HepG2 (cell line): ENCODE results near the gene TAOK3. TPM values are rescaled to one million over a fixed set of nuclear protein-coding genes. Genes with fewer than 3 reads are reported as not detected.

Experiments
- CEBPB ChIP-seq: IDR thresholded peaks from 2 replicates; pipeline ENCODE4 v1.6.1; 2011; ENCODE audit warnings: low read depth, low read length, improper control_type of control experiment, borderline replicate concordance
- HIVEP1 ChIP-seq: sonication (generic); formaldehyde crosslinking; IDR thresholded peaks from 2 replicates; pipeline ENCODE4 v1.4.0; 2020; ENCODE audit warnings: mild to moderate bottlenecking, missing genetic modification reagents
- HNRNPK ChIP-seq: fragments of 200-400 bp; formaldehyde crosslinking; IDR thresholded peaks from 2 replicates; pipeline ENCODE4 v1.6.1; 2018; ENCODE audit warnings: low read length, low read depth, moderate library complexity, mild to moderate bottlenecking; ENCODE audit not compliant: poor library complexity, severe bottlenecking
- IKZF4 ChIP-seq: sonication (generic); formaldehyde crosslinking; IDR thresholded peaks from 2 replicates; pipeline ENCODE4 v1.5.1; 2020; ENCODE audit warnings: borderline replicate concordance, mild to moderate bottlenecking, low read depth, missing genetic modification reagents; ENCODE audit errors: not compliant biosample characterization
- MIER3 ChIP-seq: IDR thresholded peaks from 2 replicates; pipeline ENCODE4 v1.6.1; 2016; ENCODE audit warnings: missing compliant biosample characterization, borderline replicate concordance
- NCOA5 ChIP-seq: sonication (generic); formaldehyde crosslinking; IDR thresholded peaks from 2 replicates; pipeline ENCODE4 v1.4.0; 2020; ENCODE audit warnings: missing genetic modification reagents
- ONECUT2 ChIP-seq: sonication (generic); formaldehyde crosslinking; IDR thresholded peaks from 2 replicates; pipeline ENCODE4 v1.4.0; 2020; ENCODE audit warnings: missing genetic modification reagents
- SMC3 ChIP-seq: IDR thresholded peaks from 2 replicates; pipeline ENCODE4 v1.6.1; 2011; ENCODE audit warnings: low read length, improper control_type of control experiment
- SP1 ChIP-seq, 2 experiments: fragments of 450-650 bp in 1 of 2; sonication (generic) in 1 of 2; formaldehyde crosslinking in 1 of 2; IDR thresholded peaks; 2 replicates each; pipeline versions ENCODE4 v1.4.0 to v1.6.1; 2016 to 2020; ENCODE audit warnings: missing genetic modification reagents in 1 of 2
- ZBTB7B ChIP-seq: sonication (generic); formaldehyde crosslinking; IDR thresholded peaks from 2 replicates; pipeline ENCODE4 v1.4.0; 2020; ENCODE audit warnings: missing genetic modification reagents
- ZC3H4 ChIP-seq: sonication (generic); formaldehyde crosslinking; IDR thresholded peaks from 2 replicates; pipeline ENCODE4 v1.4.0; 2020; ENCODE audit warnings: missing genetic modification reagents, borderline replicate concordance
- ZMYM3 ChIP-seq: sonication (generic); formaldehyde crosslinking; IDR thresholded peaks from 2 replicates; pipeline ENCODE4 v1.5.1; 2020; ENCODE audit warnings: mild to moderate bottlenecking, missing genetic modification reagents
- ZNF354B ChIP-seq: sonication (generic); formaldehyde crosslinking; IDR thresholded peaks from 2 replicates; pipeline ENCODE4 v1.8.0; 2022; ENCODE audit warnings: mild to moderate bottlenecking, missing genetic modification reagents
- ZNF44 ChIP-seq: sonication (generic); formaldehyde crosslinking; IDR thresholded peaks from 2 replicates; pipeline ENCODE4 v1.5.1; 2020; ENCODE audit warnings: mild to moderate bottlenecking, missing genetic modification reagents
- ZNF552 ChIP-seq: sonication (generic); formaldehyde crosslinking; IDR thresholded peaks from 2 replicates; pipeline ENCODE4 v1.9.0; 2022; ENCODE audit warnings: missing genetic modification reagents, mild to moderate bottlenecking, borderline replicate concordance
- ZNF563 ChIP-seq: sonication (generic); formaldehyde crosslinking; IDR thresholded peaks from 2 replicates; pipeline ENCODE4 v1.8.0; 2022; ENCODE audit warnings: mild to moderate bottlenecking, moderate library complexity, missing genetic modification reagents
- ZNF569 ChIP-seq: sonication (generic); formaldehyde crosslinking; IDR thresholded peaks from 2 replicates; pipeline ENCODE4 v1.5.0; 2020; ENCODE audit warnings: mild to moderate bottlenecking, missing genetic modification reagents, moderate library complexity, borderline replicate concordance
- ZNF605 ChIP-seq: sonication (generic); formaldehyde crosslinking; IDR thresholded peaks from 2 replicates; pipeline ENCODE4 v1.8.0; 2022; ENCODE audit warnings: mild to moderate bottlenecking, missing genetic modification reagents
- ZSCAN9 ChIP-seq: IDR thresholded peaks from 2 replicates; pipeline ENCODE4 v1.6.1; 2016; ENCODE audit warnings: borderline replicate concordance
- polyA plus RNA-seq, 8 experiments: library from polyadenylated mRNA; depleted of rRNA in 3 of 8; stranded (reverse) in 7 of 8; unstranded in 1 of 8; fragments of >200 nt; fragmentation: Illumina TruSeq in 4 of 8; extraction: Trizol in 4 of 8; gene quantifications; 2 replicates each; pipeline versions ENCODE4 v1.2.1 to v1.2.3, GENCODE V29; 2011 to 2016; ENCODE audit warnings: low read depth in 4 of 8, missing spikeins in 1 of 8, mixed read lengths in 1 of 8; ENCODE audit not compliant: insufficient read depth in 1 of 8
- total RNA-seq, 5 experiments: library from RNA; depleted of rRNA; stranded (reverse); fragments of >200 nt; fragmentation: Illumina TruSeq; extraction: Trizol; gene quantifications; 2 replicates each; pipeline ENCODE4 v1.2.3, GENCODE V29; 2016; ENCODE audit warnings: low read depth in 1 of 5
- TF ChIP-seq, protein P1 (sequence below), 2 experiments: sonication (generic) in 1 of 2; formaldehyde crosslinking in 1 of 2; IDR thresholded peaks; 2 replicates each; pipeline versions ENCODE4 v1.6.1 to v1.9.0; 2014 to 2022; ENCODE audit warnings: antibody characterized with exemption in 1 of 2, borderline replicate concordance in 1 of 2, inconsistent platforms in 1 of 2, low read depth in 1 of 2, missing genetic modification reagents in 1 of 2
- TF ChIP-seq, protein P2 (sequence below): sonication (generic); formaldehyde crosslinking; IDR thresholded peaks from 2 replicates; pipeline ENCODE4 v1.5.0; 2020; ENCODE audit warnings: mild to moderate bottlenecking, missing genetic modification reagents

Gene TAOK3
- total and polyA plus RNA-seq, 2 of the 13 experiments (the other 11 are each of a cell fraction or from before 2014, with no cell fraction given), result 10.4 to 12.3 TPM

DNA sequence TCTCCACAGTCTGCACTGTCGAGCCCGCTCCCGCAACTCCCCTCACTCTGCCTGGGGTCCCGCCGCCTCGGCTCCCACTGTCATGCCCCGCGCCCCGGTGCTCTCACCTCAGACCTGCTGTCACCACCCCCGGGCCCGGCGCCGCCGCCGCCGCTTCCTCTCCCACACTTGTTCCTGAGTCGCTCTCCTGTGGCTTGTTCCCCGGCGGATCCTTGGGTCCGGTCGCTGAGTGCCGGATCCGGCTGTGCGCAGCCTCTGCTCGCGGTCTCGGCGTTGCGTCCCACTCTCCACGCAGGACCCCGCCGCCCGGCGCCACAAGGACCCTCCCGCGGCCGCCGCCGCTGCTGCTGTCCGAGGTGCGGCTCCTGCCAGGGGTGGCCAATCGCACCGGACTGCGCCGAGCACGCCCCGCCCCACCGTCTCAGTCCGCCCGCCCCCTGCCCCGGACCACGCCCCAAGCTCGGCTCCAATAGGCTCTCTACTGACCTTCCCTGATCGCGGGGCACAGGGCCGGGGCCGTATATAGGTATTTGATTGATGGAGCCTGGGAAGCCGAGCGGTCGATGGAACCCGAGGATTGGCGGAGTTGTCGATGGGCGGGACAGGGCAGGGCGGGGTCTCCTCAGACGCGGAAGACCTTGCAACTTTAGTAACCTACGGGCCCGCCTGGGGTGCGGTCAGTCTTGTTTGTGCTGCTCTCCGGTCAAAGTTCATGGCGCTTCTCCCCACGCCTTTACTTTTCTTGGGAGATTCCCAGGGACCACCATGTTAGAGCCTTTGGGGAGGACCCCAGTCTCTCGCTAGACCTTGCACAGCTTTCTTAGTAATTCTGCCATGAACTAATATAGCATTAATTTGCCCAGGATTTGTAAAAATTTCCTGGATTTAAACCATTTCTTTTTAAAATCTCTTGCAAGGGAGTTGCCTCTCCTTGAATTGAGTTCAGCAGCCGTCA is at the start of gene TAOK3 (continued):
- no peak for TF ChIP-seq HIVEP1 (CRISPR knock-in tag)
- TF ChIP-seq ZNF569 (CRISPR knock-in tag), result no peak
- TF ChIP-seq, protein P1, sequence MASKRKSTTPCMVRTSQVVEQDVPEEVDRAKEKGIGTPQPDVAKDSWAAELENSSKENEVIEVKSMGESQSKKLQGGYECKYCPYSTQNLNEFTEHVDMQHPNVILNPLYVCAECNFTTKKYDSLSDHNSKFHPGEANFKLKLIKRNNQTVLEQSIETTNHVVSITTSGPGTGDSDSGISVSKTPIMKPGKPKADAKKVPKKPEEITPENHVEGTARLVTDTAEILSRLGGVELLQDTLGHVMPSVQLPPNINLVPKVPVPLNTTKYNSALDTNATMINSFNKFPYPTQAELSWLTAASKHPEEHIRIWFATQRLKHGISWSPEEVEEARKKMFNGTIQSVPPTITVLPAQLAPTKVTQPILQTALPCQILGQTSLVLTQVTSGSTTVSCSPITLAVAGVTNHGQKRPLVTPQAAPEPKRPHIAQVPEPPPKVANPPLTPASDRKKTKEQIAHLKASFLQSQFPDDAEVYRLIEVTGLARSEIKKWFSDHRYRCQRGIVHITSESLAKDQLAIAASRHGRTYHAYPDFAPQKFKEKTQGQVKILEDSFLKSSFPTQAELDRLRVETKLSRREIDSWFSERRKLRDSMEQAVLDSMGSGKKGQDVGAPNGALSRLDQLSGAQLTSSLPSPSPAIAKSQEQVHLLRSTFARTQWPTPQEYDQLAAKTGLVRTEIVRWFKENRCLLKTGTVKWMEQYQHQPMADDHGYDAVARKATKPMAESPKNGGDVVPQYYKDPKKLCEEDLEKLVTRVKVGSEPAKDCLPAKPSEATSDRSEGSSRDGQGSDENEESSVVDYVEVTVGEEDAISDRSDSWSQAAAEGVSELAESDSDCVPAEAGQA (IDR thresholded peaks at IDR 0.05; ENCODE audit: low read depth), result no peak
- TF ChIP-seq, protein P1 (CRISPR knock-in tag; IDR thresholded peaks at IDR 0.05; ENCODE audit: borderline replicate concordance), result no peak
- no peak for TF ChIP-seq ZNF552 (CRISPR knock-in tag)
- TF ChIP-seq ZC3H4, result no peak
- TF ChIP-seq ZNF44 (CRISPR knock-in tag), result no peak
- peak; percentile 62; the same call in 1 of the 2 replicates for TF ChIP-seq ZNF605 (CRISPR knock-in tag)
- TF ChIP-seq ZSCAN9 (CRISPR knock-in tag), result no peak
- no peak for TF ChIP-seq SP1 (IDR thresholded peaks at IDR 0.05)
- TF ChIP-seq SP1 (CRISPR knock-in tag; IDR thresholded peaks at IDR 0.05), result peak; percentile 87
- no peak for TF ChIP-seq IKZF4 (CRISPR knock-in tag)
- TF ChIP-seq NCOA5 (CRISPR knock-in tag), result no peak
- no peak for TF ChIP-seq SMC3
- peak; percentile 95 for TF ChIP-seq ONECUT2
- TF ChIP-seq, protein P2, sequence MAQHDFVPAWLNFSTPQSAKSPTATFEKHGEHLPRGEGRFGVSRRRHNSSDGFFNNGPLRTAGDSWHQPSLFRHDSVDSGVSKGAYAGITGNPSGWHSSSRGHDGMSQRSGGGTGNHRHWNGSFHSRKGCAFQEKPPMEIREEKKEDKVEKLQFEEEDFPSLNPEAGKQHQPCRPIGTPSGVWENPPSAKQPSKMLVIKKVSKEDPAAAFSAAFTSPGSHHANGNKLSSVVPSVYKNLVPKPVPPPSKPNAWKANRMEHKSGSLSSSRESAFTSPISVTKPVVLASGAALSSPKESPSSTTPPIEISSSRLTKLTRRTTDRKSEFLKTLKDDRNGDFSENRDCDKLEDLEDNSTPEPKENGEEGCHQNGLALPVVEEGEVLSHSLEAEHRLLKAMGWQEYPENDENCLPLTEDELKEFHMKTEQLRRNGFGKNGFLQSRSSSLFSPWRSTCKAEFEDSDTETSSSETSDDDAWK (CRISPR knock-in tag), result no peak
- no peak for TF ChIP-seq CEBPB
- TF ChIP-seq ZNF563 (CRISPR knock-in tag), result no peak
- no peak for TF ChIP-seq MIER3 (CRISPR knock-in tag)
- TF ChIP-seq ZBTB7B (CRISPR knock-in tag), result peak; percentile 71; the same call in 1 of the 2 replicates
- no peak for TF ChIP-seq HNRNPK
- peak; percentile 33; the same call in 1 of the 2 replicates for TF ChIP-seq ZMYM3 (CRISPR knock-in tag)
- no peak for TF ChIP-seq ZNF354B (CRISPR knock-in tag)
